GM13977 (cell line): ENCODE measurements around the gene GALNT14.

Source experiments
- DNase-seq: peaks from one replicate; pipeline ENCODE4 v3.0.0; 2012; ENCODE audit warnings: low spot score
- CTCF ChIP-seq: IDR thresholded peaks from 2 replicates; pipeline ENCODE4 v1.5.1; 2012; ENCODE audit warnings: mild to moderate bottlenecking, control low read depth; ENCODE audit not compliant: insufficient read depth; ENCODE audit errors: extremely low read depth, missing control alignments
- in situ Hi-C: fragments of 300-500 bp; cut with MboI; formaldehyde crosslinking; loops from one replicate; pipeline ENCODE4 v1.12.0; 2022; ENCODE audit warnings: low sequenced_read_pairs, low pct_unique_long_range_greater_than_20kb, mixed read lengths, inconsistent platforms; ENCODE audit not compliant: unreplicated experiment

The GALNT14 gene

GRCh38 chr2:30984148-30984547, 154.1 kb downstream of the GALNT14 start:
- TF ChIP-seq CTCF = no peak
- in situ Hi-C loops = no loop called here

GRCh38 chr2:30981510-30981909, 156.7 kb downstream of the GALNT14 start:
- in situ Hi-C loops = no loop called here
- no peak for TF ChIP-seq CTCF
- DNase-seq = no peak

More at GRCh38 chr2:30984148-30984547, 154.1 kb downstream of the GALNT14 start:
- DNase-seq = no peak

- in situ Hi-C loops = no loop called here
- DNase-seq = no peak
- TF ChIP-seq CTCF = no peak
Observed at GRCh38 chr2:30981096-30981495, 157.1 kb downstream of the GALNT14 start.

GRCh38 chr2:30979822-30980245, 158.4 kb downstream of the GALNT14 start:
- no peak for TF ChIP-seq CTCF
- in situ Hi-C loops = no loop called here
- no peak for DNase-seq

- peak; percentile 12 for TF ChIP-seq CTCF
- in situ Hi-C loops = no loop called here
- no peak for DNase-seq
Observed at GRCh38 chr2:30978854-30979253, 159.4 kb downstream of the GALNT14 start.

GRCh38 chr2:30978044-30978443, 160.2 kb downstream of the GALNT14 start:
- in situ Hi-C loops = no loop called here
- no peak for DNase-seq

More at GRCh38 chr2:30978044-30978443, 160.2 kb downstream of the GALNT14 start:
- TF ChIP-seq CTCF = no peak
